KOPT-K1 (cell line): ENCODE measurements around the gene TMF1.
A peak's percentile ranks its signal among the peaks of the same experiment; 100 is the strongest.

Experiments
- H3K27ac ChIP-seq: fragments of 200-600 bp; sonication (generic); 2 replicates; pipeline ENCODE4 v1.5.1; 2016; ENCODE audit warnings: antibody characterized with exemption, mild to moderate bottlenecking, low read depth, low read length; ENCODE audit not compliant: poor library complexity, severe bottlenecking
- H3K36me3 ChIP-seq: fragments of 200-600 bp; sonication (generic); 2 replicates; pipeline ENCODE4 v1.5.1; 2017; ENCODE audit warnings: antibody characterized with exemption, mild to moderate bottlenecking, low read length, moderate library complexity; ENCODE audit not compliant: insufficient read depth
- H3K9me3 ChIP-seq: fragments of 200-600 bp; sonication (generic); 2 replicates; pipeline ENCODE4 v1.5.1; 2017; ENCODE audit warnings: antibody characterized with exemption, low read length, mild to moderate bottlenecking; ENCODE audit not compliant: insufficient read depth, poor library complexity, severe bottlenecking

TMF1 gene

GRCh38 chr3:69051756-69052471 lies at the start of gene TMF1:
Gene TMF1 (minus strand): TSS chr3:69052333. CDS start chr3:69052086, 247 bp downstream.
- H3K36me3 ChIP-seq, result peaks cover 63% of the 10 kb centered on the region
- peak within 1 kb of the TSS; percentile 70 for H3K27ac ChIP-seq
- H3K9me3 ChIP-seq, result no peaks in the 10 kb centered on the region

GRCh38 chr3:69099576-69099975 lies 47.4 kb upstream of the TMF1 start:
- Histone ChIP-seq H3K36me3 (peaks cover 46% of the 10 kb centered on the region), H3K9me3 (no peaks in the 10 kb centered on the region)

GRCh38 chr3:69097407-69098086 lies 45.4 kb upstream of the TMF1 start:
- peaks cover 33% of the 10 kb centered on the region for H3K36me3 ChIP-seq
- no peak overlapping the region for H3K27ac ChIP-seq
- H3K9me3 ChIP-seq, result no peaks in the 10 kb centered on the region

More at GRCh38 chr3:69099576-69099975, 47.4 kb upstream of the TMF1 start:
- no peak overlapping the region for H3K27ac ChIP-seq

GRCh38 chr3:69096299-69096698 lies 44.2 kb upstream of the TMF1 start:
- H3K9me3 ChIP-seq, result no peaks in the 10 kb centered on the region
- peaks cover 21% of the 10 kb centered on the region for H3K36me3 ChIP-seq
- H3K27ac ChIP-seq, result no peak overlapping the region

GRCh38 chr3:69095636-69096035 lies 43.5 kb upstream of the TMF1 start:
- Histone ChIP-seq H3K36me3 (peaks cover 20% of the 10 kb centered on the region), H3K27ac (no peak overlapping the region), H3K9me3 (no peaks in the 10 kb centered on the region)

GRCh38 chr3:69094467-69095205 lies 42.5 kb upstream of the TMF1 start:
- H3K36me3 ChIP-seq, result peaks cover 24% of the 10 kb centered on the region
- no peaks in the 10 kb centered on the region for H3K9me3 ChIP-seq
- no peak overlapping the region for H3K27ac ChIP-seq

GRCh38 chr3:69092030-69092516 lies 39.9 kb upstream of the TMF1 start:
- no peaks in the 10 kb centered on the region for H3K9me3 ChIP-seq
- peak overlapping the region; percentile 68 for H3K27ac ChIP-seq

GRCh38 chr3:69091389-69092029 lies 39.4 kb upstream of the TMF1 start:
- H3K9me3 ChIP-seq, result no peaks in the 10 kb centered on the region
- peak overlapping the region; percentile 68 for H3K27ac ChIP-seq
- peaks cover 22% of the 10 kb centered on the region for H3K36me3 ChIP-seq

More at GRCh38 chr3:69092030-69092516, 39.9 kb upstream of the TMF1 start:
- peaks cover 22% of the 10 kb centered on the region for H3K36me3 ChIP-seq

- H3K36me3 ChIP-seq, result peaks cover 21% of the 10 kb centered on the region
- no peaks in the 10 kb centered on the region for H3K9me3 ChIP-seq
- H3K27ac ChIP-seq, result no peak overlapping the region
Observed at GRCh38 chr3:69090021-69090420, 37.9 kb upstream of the TMF1 start.

GRCh38 chr3:69088063-69088462 lies 35.9 kb upstream of the TMF1 start:
- H3K9me3 ChIP-seq, result no peaks in the 10 kb centered on the region
- H3K27ac ChIP-seq, result no peak overlapping the region
- peaks cover 9% of the 10 kb centered on the region for H3K36me3 ChIP-seq

GRCh38 chr3:69087030-69087791 lies 35.1 kb upstream of the TMF1 start:
- Histone ChIP-seq H3K36me3 (peaks cover 9% of the 10 kb centered on the region), H3K9me3 (no peaks in the 10 kb centered on the region), H3K27ac (no peak overlapping the region)

GRCh38 chr3:69085833-69086722 lies 33.9 kb upstream of the TMF1 start:
- H3K27ac ChIP-seq, result peak overlapping the region; percentile 75

GRCh38 chr3:69085168-69085832 lies 33.2 kb upstream of the TMF1 start:
- Histone ChIP-seq H3K36me3 (peaks cover 9% of the 10 kb centered on the region), H3K9me3 (no peaks in the 10 kb centered on the region), H3K27ac (peak overlapping the region; percentile 75)

More at GRCh38 chr3:69085833-69086722, 33.9 kb upstream of the TMF1 start:
- Histone ChIP-seq H3K36me3 (peaks cover 9% of the 10 kb centered on the region), H3K9me3 (no peaks in the 10 kb centered on the region)
